Activated CD8-positive, alpha-beta T cell treated with anti-CD3 and anti-CD28 coated beads for 36 hours (primary cell): ENCODE data around the gene MUC4. TPM values are rescaled to one million over a fixed set of nuclear protein-coding genes. Genes with fewer than 3 reads are reported as not detected.

Source experiments
- ATAC-seq: fragments of 200-7000 bp; cut with Tn5 transposase; one replicate; pipeline ENCODE4 v1.10.0; 2021; ENCODE audit warnings: mild to moderate bottlenecking, moderate library complexity
- CTCF ChIA-PET: fragments of 350-600 bp; sonication (Branson Sonifier 250); formaldehyde crosslinking; loops from one replicate; lab custom pipeline; 2021; ENCODE audit warnings: antibody characterized with exemption; lab: Charles Lee
- POLR2A ChIA-PET: fragments of 350-600 bp; sonication (Branson Sonifier 250); formaldehyde crosslinking; loops from one replicate; lab custom pipeline; 2021; ENCODE audit warnings: antibody characterized with exemption; lab: Charles Lee
- DNase-seq: peaks from one replicate; pipeline ENCODE4 v3.0.0-alpha.2; 2020
- H3K27ac Mint-ChIP-seq: one replicate; pipeline ENCODE4 v1.8.0; 2021; ENCODE audit warnings: mild to moderate bottlenecking, mixed read lengths
- H3K27me3 Mint-ChIP-seq: one replicate; pipeline ENCODE4 v1.8.0; 2021; ENCODE audit warnings: mixed read lengths
- H3K36me3 Mint-ChIP-seq: one replicate; pipeline ENCODE4 v1.8.0; 2021; ENCODE audit warnings: low read depth, mixed read lengths
- H3K4me1 Mint-ChIP-seq: one replicate; pipeline ENCODE4 v1.8.0; 2021; ENCODE audit warnings: low read depth, mixed read lengths
- H3K4me3 Mint-ChIP-seq: one replicate; pipeline ENCODE4 v1.8.0; 2021; ENCODE audit warnings: mild to moderate bottlenecking, moderate library complexity, mixed read lengths
- H3K9me3 Mint-ChIP-seq: one replicate; pipeline ENCODE4 v1.8.0; 2021; ENCODE audit warnings: mixed read lengths
- intact Hi-C: fragments of 100-400 bp; cut with micrococcal nuclease; formaldehyde crosslinking; loops from one replicate; pipeline ENCODE4 v1.10.0; 2022
- total RNA-seq, 2 experiments: library from RNA; stranded (reverse); gene quantifications; one replicate each; pipeline ENCODE4 v1.2.3, GENCODE V29; 2021
- TF ChIP-seq, protein P1 (sequence below): fragments of 200-600 bp; IDR thresholded peaks from one replicate; pipeline ENCODE4 v1.8.0; 2022; ENCODE audit warnings: antibody characterized with exemption, mild to moderate bottlenecking

The MUC4 gene
- total RNA-seq, 2 experiments from 2014 or later = 0.20 to 0.31 TPM

DNA sequence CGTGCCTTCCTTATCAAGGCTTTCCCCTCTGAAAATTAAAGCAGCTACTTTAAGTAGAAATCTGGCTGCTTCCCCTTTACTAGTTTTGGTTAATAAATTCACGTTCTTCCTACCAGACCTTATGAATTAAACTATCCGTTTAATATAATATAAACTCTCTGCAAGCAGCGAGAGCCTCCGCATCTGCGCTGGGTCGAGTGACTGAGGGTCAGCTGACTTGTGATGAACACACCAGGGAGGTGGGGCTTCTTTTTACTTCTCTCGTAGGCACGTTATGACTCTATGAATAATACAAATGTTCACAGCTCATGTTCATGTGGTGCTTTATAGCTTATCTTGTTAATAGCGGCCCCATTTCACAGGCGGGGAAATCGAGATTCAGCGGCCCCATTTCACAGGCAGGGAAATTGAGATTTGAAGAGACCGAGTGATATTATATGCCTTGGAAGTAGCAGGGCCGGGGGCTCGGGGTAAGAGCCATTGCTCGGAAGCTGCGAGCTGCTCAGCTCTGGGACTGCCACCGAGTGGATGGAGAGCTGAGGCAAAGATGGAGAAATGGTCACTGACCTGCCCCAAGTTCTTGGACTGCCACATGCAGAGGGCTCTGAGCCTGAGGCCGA lies 8.3 kb downstream of the MUC4 start:
- H3K36me3 Mint-ChIP-seq = no peaks in the 10 kb centered on the region
- ChIA-PET POLR2A (no interaction called here), CTCF (interaction anchor here (1.8 kb wide), 1 partner anchor 91 kb away, joined by 6 read pairs; no protein-coding TSS in a partner anchor)
- no peak for DNase-seq
- H3K4me3 Mint-ChIP-seq = no peak overlapping the region
- no peaks in the 10 kb centered on the region for H3K9me3 Mint-ChIP-seq
- peaks cover 47% of the 10 kb centered on the region for H3K4me1 Mint-ChIP-seq
- no peak for ATAC-seq
- TF ChIP-seq, protein P1, sequence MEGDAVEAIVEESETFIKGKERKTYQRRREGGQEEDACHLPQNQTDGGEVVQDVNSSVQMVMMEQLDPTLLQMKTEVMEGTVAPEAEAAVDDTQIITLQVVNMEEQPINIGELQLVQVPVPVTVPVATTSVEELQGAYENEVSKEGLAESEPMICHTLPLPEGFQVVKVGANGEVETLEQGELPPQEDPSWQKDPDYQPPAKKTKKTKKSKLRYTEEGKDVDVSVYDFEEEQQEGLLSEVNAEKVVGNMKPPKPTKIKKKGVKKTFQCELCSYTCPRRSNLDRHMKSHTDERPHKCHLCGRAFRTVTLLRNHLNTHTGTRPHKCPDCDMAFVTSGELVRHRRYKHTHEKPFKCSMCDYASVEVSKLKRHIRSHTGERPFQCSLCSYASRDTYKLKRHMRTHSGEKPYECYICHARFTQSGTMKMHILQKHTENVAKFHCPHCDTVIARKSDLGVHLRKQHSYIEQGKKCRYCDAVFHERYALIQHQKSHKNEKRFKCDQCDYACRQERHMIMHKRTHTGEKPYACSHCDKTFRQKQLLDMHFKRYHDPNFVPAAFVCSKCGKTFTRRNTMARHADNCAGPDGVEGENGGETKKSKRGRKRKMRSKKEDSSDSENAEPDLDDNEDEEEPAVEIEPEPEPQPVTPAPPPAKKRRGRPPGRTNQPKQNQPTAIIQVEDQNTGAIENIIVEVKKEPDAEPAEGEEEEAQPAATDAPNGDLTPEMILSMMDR = no peak
- peak overlapping the region; percentile 51 for H3K27ac Mint-ChIP-seq
- intact Hi-C loops = no loop called here
- peaks cover 27% of the 10 kb centered on the region for H3K27me3 Mint-ChIP-seq

GRCh38 chr3:195802795-195803194 lies 8.9 kb downstream of the MUC4 start:
- ATAC-seq (no peak), DNase-seq (no peak)
- H3K4me3 Mint-ChIP-seq = peak overlapping the region; percentile 2
- ChIA-PET CTCF (interaction anchor here (1.3 to 1.8 kb wide), 2 partner anchors 48 to 92 kb away, joined by 6 read pairs; no protein-coding TSS in a partner anchor), POLR2A (no interaction called here)
- no peaks in the 10 kb centered on the region for H3K9me3 Mint-ChIP-seq
- intact Hi-C loops = no loop called here
- H3K27me3 Mint-ChIP-seq = peaks cover 27% of the 10 kb centered on the region
- H3K4me1 Mint-ChIP-seq = peaks cover 47% of the 10 kb centered on the region
- H3K27ac Mint-ChIP-seq = no peak overlapping the region
- TF ChIP-seq, protein P1 = no peak
- no peaks in the 10 kb centered on the region for H3K36me3 Mint-ChIP-seq

- Mint-ChIP-seq H3K9me3 (no peaks in the 10 kb centered on the region), H3K4me3 (peak overlapping the region; percentile 2), H3K27me3 (peaks cover 27% of the 10 kb centered on the region), H3K4me1 (peaks cover 47% of the 10 kb centered on the region), H3K36me3 (no peaks in the 10 kb centered on the region), H3K27ac (peak overlapping the region; percentile 80)
- POLR2A ChIA-PET = no interaction called here
- TF ChIP-seq, protein P1 = no peak
- intact Hi-C loops = no loop called here
- DNase-seq = peak; percentile 77
- CTCF ChIA-PET = interaction anchor here (1.3 to 1.8 kb wide), 2 partner anchors 48 to 92 kb away, joined by 6 read pairs; no protein-coding TSS in a partner anchor
- ATAC-seq = peak; percentile 75
These were observed 9.4 kb downstream of the MUC4 start for GRCh38 chr3:195802261-195802701.

- ATAC-seq = no peak
- no peaks in the 10 kb centered on the region for H3K9me3 Mint-ChIP-seq
- peak overlapping the region; percentile 80 for H3K27ac Mint-ChIP-seq
- H3K4me1 Mint-ChIP-seq = peaks cover 46% of the 10 kb centered on the region
- DNase-seq = no peak
- intact Hi-C loops = no loop called here
- ChIA-PET POLR2A (interaction anchor here (0.9 kb wide), 1 partner anchor 12 kb away, joined by 3 read pairs; no protein-coding TSS in a partner anchor), CTCF (interaction anchor here (1.3 kb wide), 1 partner anchor 49 kb away, joined by 6 read pairs; no protein-coding TSS in a partner anchor)
- H3K27me3 Mint-ChIP-seq = peaks cover 26% of the 10 kb centered on the region
- H3K36me3 Mint-ChIP-seq = no peaks in the 10 kb centered on the region
- TF ChIP-seq, protein P1 = no peak
- peak overlapping the region; percentile 2 for H3K4me3 Mint-ChIP-seq
These were observed 10.2 kb downstream of the MUC4 start for GRCh38 chr3:195801251-195802183.
